ENCODE measurements around the gene CPT1A. TPM values are rescaled to one million over a fixed set of nuclear protein-coding genes. Genes with fewer than 3 reads are reported as not detected.

Gene CPT1A
- total RNA-seq, 1 donor from 2014 or later: 25.9 TPM

GRCh38 chr11:68759991-68760390 lies 81.7 kb downstream of the CPT1A start:
- intact Hi-C loops (cut with micrococcal nuclease): no loop called here
- Mint-ChIP-seq H3K4me3 (no peak overlapping the region), H3K9me3 (no peaks in the 10 kb centered on the region), H3K36me3 (ENCODE audit: low read depth) (peaks cover 18% of the 10 kb centered on the region), H3K4me1 (no peaks in the 10 kb centered on the region), H3K27me3 (no peaks in the 10 kb centered on the region), H3K27ac (no peak overlapping the region)
- DNase-seq: no peak

- no peak for DNase-seq
- H3K27me3 Mint-ChIP-seq: no peaks in the 10 kb centered on the region
- H3K9me3 Mint-ChIP-seq: no peaks in the 10 kb centered on the region
- intact Hi-C loops (cut with micrococcal nuclease): no loop called here
- peaks cover 18% of the 10 kb centered on the region for H3K36me3 Mint-ChIP-seq (ENCODE audit: low read depth)
- no peaks in the 10 kb centered on the region for H3K4me1 Mint-ChIP-seq
- no peak overlapping the region for H3K4me3 Mint-ChIP-seq
- no peak overlapping the region for H3K27ac Mint-ChIP-seq
Measured at GRCh38 chr11:68757711-68758110, 84.0 kb downstream of the CPT1A start.

GRCh38 chr11:68756171-68756766 lies 85.4 kb downstream of the CPT1A start:
- intact Hi-C loops (cut with micrococcal nuclease): no loop called here
- H3K4me1 Mint-ChIP-seq: peaks cover 3% of the 10 kb centered on the region
- H3K27ac Mint-ChIP-seq: no peak overlapping the region
- H3K4me3 Mint-ChIP-seq: no peak overlapping the region
- H3K9me3 Mint-ChIP-seq: no peaks in the 10 kb centered on the region
- no peaks in the 10 kb centered on the region for H3K27me3 Mint-ChIP-seq
- H3K36me3 Mint-ChIP-seq (ENCODE audit: low read depth): peaks cover 12% of the 10 kb centered on the region
- DNase-seq: no peak

- Mint-ChIP-seq H3K36me3 (ENCODE audit: low read depth) (peaks cover 9% of the 10 kb centered on the region), H3K9me3 (no peaks in the 10 kb centered on the region), H3K4me3 (no peak overlapping the region), H3K27ac (no peak overlapping the region), H3K27me3 (peaks cover 3% of the 10 kb centered on the region), H3K4me1 (peaks cover 5% of the 10 kb centered on the region)
- intact Hi-C loops (cut with micrococcal nuclease): no loop called here
- DNase-seq: no peak
Measured at GRCh38 chr11:68753300-68753699, 88.4 kb downstream of the CPT1A start.

GRCh38 chr11:68751331-68751856 lies 90.3 kb downstream of the CPT1A start, which contains the start of gene TESMIN:
Gene TESMIN, minus strand, starts transcription at chr11:68751520. Its CDS starts 860 bp downstream, at chr11:68750660.
- H3K9me3 Mint-ChIP-seq: no peaks in the 10 kb centered on the region
- H3K4me3 Mint-ChIP-seq: peak within 1 kb of the TSS; percentile 85
- H3K27me3 Mint-ChIP-seq: peaks cover 3% of the 10 kb centered on the region
- intact Hi-C loops (cut with micrococcal nuclease): loop anchor here (1.0 to 2.0 kb wide), 2 partner anchors 91 to 297 kb away; partner anchors contain the start of gene TPCN2
- H3K36me3 Mint-ChIP-seq (ENCODE audit: low read depth): peaks cover 4% of the 10 kb centered on the region
- DNase-seq: peak; percentile 96
- H3K27ac Mint-ChIP-seq: peak within 1 kb of the TSS; percentile 62
- H3K4me1 Mint-ChIP-seq: peaks cover 5% of the 10 kb centered on the region

GRCh38 chr11:68751004-68751325 lies 90.8 kb downstream of the CPT1A start:
- peaks cover 5% of the 10 kb centered on the region for H3K4me1 Mint-ChIP-seq
- H3K27me3 Mint-ChIP-seq: peaks cover 3% of the 10 kb centered on the region
- no peak overlapping the region for H3K4me3 Mint-ChIP-seq
- H3K27ac Mint-ChIP-seq: no peak overlapping the region
- DNase-seq: no peak
- intact Hi-C loops (cut with micrococcal nuclease): loop anchor here (1.0 to 2.0 kb wide), 2 partner anchors 92 to 297 kb away; partner anchors contain the start of gene TPCN2
- no peaks in the 10 kb centered on the region for H3K9me3 Mint-ChIP-seq
- peaks cover 2% of the 10 kb centered on the region for H3K36me3 Mint-ChIP-seq (ENCODE audit: low read depth)

GRCh38 chr11:68750195-68751003 lies 91.3 kb downstream of the CPT1A start:
- DNase-seq: peak; percentile 60
- peaks cover 3% of the 10 kb centered on the region for H3K27me3 Mint-ChIP-seq
- no peak overlapping the region for H3K27ac Mint-ChIP-seq
- peaks cover 5% of the 10 kb centered on the region for H3K4me1 Mint-ChIP-seq
- intact Hi-C loops (cut with micrococcal nuclease): loop anchor here (1.0 to 2.0 kb wide), 2 partner anchors 92 to 298 kb away; partner anchors contain the start of gene TPCN2
- H3K36me3 Mint-ChIP-seq (ENCODE audit: low read depth): peaks cover 2% of the 10 kb centered on the region
- H3K9me3 Mint-ChIP-seq: no peaks in the 10 kb centered on the region
- H3K4me3 Mint-ChIP-seq: peak overlapping the region; percentile 73

- intact Hi-C loops (cut with micrococcal nuclease): loop anchor here (2.0 kb wide), 1 partner anchor 93 kb away; no protein-coding TSS in a partner anchor
- H3K4me1 Mint-ChIP-seq: peaks cover 5% of the 10 kb centered on the region
- peaks cover 2% of the 10 kb centered on the region for H3K36me3 Mint-ChIP-seq (ENCODE audit: low read depth)
- peaks cover 3% of the 10 kb centered on the region for H3K27me3 Mint-ChIP-seq
- peak overlapping the region; percentile 73 for H3K4me3 Mint-ChIP-seq
- H3K27ac Mint-ChIP-seq: peak overlapping the region; percentile 69
- H3K9me3 Mint-ChIP-seq: no peaks in the 10 kb centered on the region
- DNase-seq: no peak
Measured at GRCh38 chr11:68749229-68750123, 92.2 kb downstream of the CPT1A start.

- H3K4me3 Mint-ChIP-seq: no peak overlapping the region
- peaks cover 5% of the 10 kb centered on the region for H3K4me1 Mint-ChIP-seq
- intact Hi-C loops (cut with micrococcal nuclease): no loop called here
- no peaks in the 10 kb centered on the region for H3K9me3 Mint-ChIP-seq
- peaks cover 3% of the 10 kb centered on the region for H3K27me3 Mint-ChIP-seq
- no peak for DNase-seq
- peaks cover 2% of the 10 kb centered on the region for H3K36me3 Mint-ChIP-seq (ENCODE audit: low read depth)
- H3K27ac Mint-ChIP-seq: no peak overlapping the region
Measured at GRCh38 chr11:68748061-68748460, 93.7 kb downstream of the CPT1A start.

- intact Hi-C loops (cut with micrococcal nuclease): no loop called here
- no peaks in the 10 kb centered on the region for H3K9me3 Mint-ChIP-seq
- H3K36me3 Mint-ChIP-seq (ENCODE audit: low read depth): no peaks in the 10 kb centered on the region
- no peak for DNase-seq
- H3K4me3 Mint-ChIP-seq: no peak overlapping the region
- H3K27me3 Mint-ChIP-seq: no peaks in the 10 kb centered on the region
- no peaks in the 10 kb centered on the region for H3K4me1 Mint-ChIP-seq
- no peak overlapping the region for H3K27ac Mint-ChIP-seq
Measured at GRCh38 chr11:68743539-68743938, 98.2 kb downstream of the CPT1A start.

GRCh38 chr11:68741463-68741862 lies 100.3 kb downstream of the CPT1A start:
- no peaks in the 10 kb centered on the region for H3K4me1 Mint-ChIP-seq
- intact Hi-C loops (cut with micrococcal nuclease): no loop called here
- H3K9me3 Mint-ChIP-seq: no peaks in the 10 kb centered on the region
- no peak overlapping the region for H3K4me3 Mint-ChIP-seq
- H3K36me3 Mint-ChIP-seq (ENCODE audit: low read depth): no peaks in the 10 kb centered on the region
- no peaks in the 10 kb centered on the region for H3K27me3 Mint-ChIP-seq
- no peak for DNase-seq
- no peak overlapping the region for H3K27ac Mint-ChIP-seq

- intact Hi-C loops (cut with micrococcal nuclease): no loop called here
- H3K4me3 Mint-ChIP-seq: no peak overlapping the region
- no peaks in the 10 kb centered on the region for H3K27me3 Mint-ChIP-seq
- DNase-seq: no peak
- no peaks in the 10 kb centered on the region for H3K36me3 Mint-ChIP-seq (ENCODE audit: low read depth)
- H3K4me1 Mint-ChIP-seq: no peaks in the 10 kb centered on the region
- H3K27ac Mint-ChIP-seq: no peak overlapping the region
- H3K9me3 Mint-ChIP-seq: no peaks in the 10 kb centered on the region
Measured at GRCh38 chr11:68735646-68736045, 106.1 kb downstream of the CPT1A start.

- intact Hi-C loops (cut with micrococcal nuclease): no loop called here
- no peaks in the 10 kb centered on the region for H3K36me3 Mint-ChIP-seq (ENCODE audit: low read depth)
- H3K4me3 Mint-ChIP-seq: no peak overlapping the region
- no peak for DNase-seq
- H3K27me3 Mint-ChIP-seq: no peaks in the 10 kb centered on the region
- H3K9me3 Mint-ChIP-seq: no peaks in the 10 kb centered on the region
- no peak overlapping the region for H3K27ac Mint-ChIP-seq
- no peaks in the 10 kb centered on the region for H3K4me1 Mint-ChIP-seq
Measured at GRCh38 chr11:68735125-68735524, 106.6 kb downstream of the CPT1A start.

Measured in activated CD4-positive, alpha-beta T cell treated with anti-CD3 and anti-CD28 coated beads, Interleukin-2, amount 10 ng/mL, durations not matched to agents 24 days and 14 days (primary cell).